ENCODE measurements around the gene RPP30.

GRCh38 chr10:90912174-90912573 lies 40.4 kb downstream of the RPP30 start:
- no peak for TF ChIP-seq CTCF (IDR thresholded peaks at IDR 0.05; ENCODE audit: low read depth, low read length)
- TF ChIP-seq EZH2phosphoT487 (IDR thresholded peaks at IDR 0.05; ENCODE audit: low read depth) = no peak
